Uterus (tissue), 2 donors: ENCODE results near the gene GPR31.
"Not testable (repeated sequence)": the region's sequence is repeated elsewhere in the genome, so short reads cannot be mapped to it uniquely, and the experiment has no call there.

Source experiments
- POLR2A ChIP-seq, 2 donors: fragments of 450-650 bp; IDR thresholded peaks; one replicate each; pipeline ENCODE4 v1.6.1; 2016; ENCODE audit warnings: antibody characterized with exemption in 2 of 2, mild to moderate bottlenecking in 1 of 2, moderate library complexity in 1 of 2
- TF ChIP-seq, protein P1 (sequence below), 4 experiments: fragments of 200-600 bp in 2 of 4; fragments of 450-650 bp in 2 of 4; sonication (generic) in 2 of 4; IDR thresholded peaks; one replicate each; pipeline ENCODE4 v1.5.1; 2016 to 2019; ENCODE audit warnings: antibody characterized with exemption in 4 of 4, mild to moderate bottlenecking in 2 of 4, moderate library complexity in 1 of 4

DNA sequence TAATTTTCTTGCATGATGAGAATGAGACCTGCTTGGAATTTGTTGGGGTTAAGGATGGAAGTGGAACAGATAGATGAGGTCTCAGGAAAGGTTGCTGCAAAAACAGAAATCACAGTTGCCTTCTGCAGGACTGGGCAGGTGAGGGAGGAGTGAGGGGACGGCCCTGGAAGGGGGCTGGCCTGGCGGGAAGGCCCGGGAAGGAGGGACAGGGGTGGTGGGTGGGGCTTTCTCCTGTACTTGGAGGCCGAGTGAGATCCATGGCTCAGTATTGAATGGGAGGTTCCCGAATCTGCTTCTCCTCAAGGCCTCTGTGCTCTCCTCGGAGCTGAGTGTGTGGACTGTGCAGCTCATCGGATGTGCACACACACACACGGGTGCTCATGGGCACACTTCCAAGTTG is 44.8 kb upstream of the GPR31 start:
- TF ChIP-seq, protein P1, sequence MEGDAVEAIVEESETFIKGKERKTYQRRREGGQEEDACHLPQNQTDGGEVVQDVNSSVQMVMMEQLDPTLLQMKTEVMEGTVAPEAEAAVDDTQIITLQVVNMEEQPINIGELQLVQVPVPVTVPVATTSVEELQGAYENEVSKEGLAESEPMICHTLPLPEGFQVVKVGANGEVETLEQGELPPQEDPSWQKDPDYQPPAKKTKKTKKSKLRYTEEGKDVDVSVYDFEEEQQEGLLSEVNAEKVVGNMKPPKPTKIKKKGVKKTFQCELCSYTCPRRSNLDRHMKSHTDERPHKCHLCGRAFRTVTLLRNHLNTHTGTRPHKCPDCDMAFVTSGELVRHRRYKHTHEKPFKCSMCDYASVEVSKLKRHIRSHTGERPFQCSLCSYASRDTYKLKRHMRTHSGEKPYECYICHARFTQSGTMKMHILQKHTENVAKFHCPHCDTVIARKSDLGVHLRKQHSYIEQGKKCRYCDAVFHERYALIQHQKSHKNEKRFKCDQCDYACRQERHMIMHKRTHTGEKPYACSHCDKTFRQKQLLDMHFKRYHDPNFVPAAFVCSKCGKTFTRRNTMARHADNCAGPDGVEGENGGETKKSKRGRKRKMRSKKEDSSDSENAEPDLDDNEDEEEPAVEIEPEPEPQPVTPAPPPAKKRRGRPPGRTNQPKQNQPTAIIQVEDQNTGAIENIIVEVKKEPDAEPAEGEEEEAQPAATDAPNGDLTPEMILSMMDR (IDR thresholded peaks at IDR 0.05), result not testable (repeated sequence)
- TF ChIP-seq POLR2A (IDR thresholded peaks at IDR 0.05), result not testable (repeated sequence)
